Caco-2 (cell line): ENCODE data around the gene GRIN2D. TPM values are rescaled to one million over a fixed set of nuclear protein-coding genes. Genes with fewer than 3 reads are reported as not detected.

Experiments used
- total RNA-seq: library from RNA; stranded (reverse); gene quantifications from 2 replicates; pipeline ENCODE4 v1.2.3, GENCODE V29; 2022

Gene GRIN2D
- total RNA-seq, 1 experiment from 2014 or later: 6.5 TPM

Other genes with a start within 250 kb of the GRIN2D start
- gene LIG1, start 223.3 kb upstream of the GRIN2D start, total RNA-seq: 78.7 and 88.2 TPM in 2 replicates
- gene ZSWIM9, start 223.0 kb upstream of the GRIN2D start, total RNA-seq: 4.9 and 6.6 TPM in 2 replicates
- 17.7 and 19.9 TPM in 2 replicates for gene CARD8, start 137.8 kb upstream of the GRIN2D start, total RNA-seq
- 8.7 and 9.3 TPM in 2 replicates for gene ZNF114, start 123.6 kb upstream of the GRIN2D start, total RNA-seq
- gene EMP3, start 68.1 kb upstream of the GRIN2D start, total RNA-seq: 6.8 and 11.3 TPM in 2 replicates
- 20.4 and 24.4 TPM in 2 replicates for gene TMEM143, start 29.7 kb upstream of the GRIN2D start, total RNA-seq
- gene SYNGR4, start 29.3 kb upstream of the GRIN2D start, total RNA-seq: 0.32 TPM in 1 of 2 replicates, not detected in the other
- gene KDELR1, start 2.1 kb upstream of the GRIN2D start, total RNA-seq: 375 and 381 TPM in 2 replicates
- gene GRWD1, start 52.3 kb downstream of the GRIN2D start, total RNA-seq: 77.3 and 77.4 TPM in 2 replicates
- 3.6 and 3.9 TPM in 2 replicates for gene KCNJ14, start 61.9 kb downstream of the GRIN2D start, total RNA-seq
- 74.6 and 81.3 TPM in 2 replicates for gene CYTH2, start 75.7 kb downstream of the GRIN2D start, total RNA-seq
- 22.4 and 22.6 TPM in 2 replicates for gene LMTK3, start 118.2 kb downstream of the GRIN2D start, total RNA-seq
- gene SULT2B1, start 158.5 kb downstream of the GRIN2D start, total RNA-seq: 1.00 and 1.4 TPM in 2 replicates
- not detected in 2 replicates for gene SPACA4, start 213.1 kb downstream of the GRIN2D start, total RNA-seq
- 5.8 and 6.8 TPM in 2 replicates for gene FAM83E, start 221.4 kb downstream of the GRIN2D start, total RNA-seq
- 1,812 and 1,896 TPM in 2 replicates for gene RPL18, start 225.5 kb downstream of the GRIN2D start, total RNA-seq
- 134 and 140 TPM in 2 replicates for gene SPHK2, start 225.8 kb downstream of the GRIN2D start, total RNA-seq
- gene DBP, start 243.7 kb downstream of the GRIN2D start, total RNA-seq: 17.4 and 17.7 TPM in 2 replicates